Cardiac ventricle fibroblast (primary cell): ENCODE results near the gene KRT86. TPM values are rescaled to one million over a fixed set of nuclear protein-coding genes. Genes with fewer than 3 reads are reported as not detected.

ENCODE experiments used
- total RNA-seq: library from RNA; depleted of rRNA; stranded (reverse); fragments of >200 nt; gene quantifications from 2 replicates; pipeline ENCODE4 v1.2.3, GENCODE V29; 2015

KRT86 gene
- not detected in 2 replicates for total RNA-seq

DNA sequence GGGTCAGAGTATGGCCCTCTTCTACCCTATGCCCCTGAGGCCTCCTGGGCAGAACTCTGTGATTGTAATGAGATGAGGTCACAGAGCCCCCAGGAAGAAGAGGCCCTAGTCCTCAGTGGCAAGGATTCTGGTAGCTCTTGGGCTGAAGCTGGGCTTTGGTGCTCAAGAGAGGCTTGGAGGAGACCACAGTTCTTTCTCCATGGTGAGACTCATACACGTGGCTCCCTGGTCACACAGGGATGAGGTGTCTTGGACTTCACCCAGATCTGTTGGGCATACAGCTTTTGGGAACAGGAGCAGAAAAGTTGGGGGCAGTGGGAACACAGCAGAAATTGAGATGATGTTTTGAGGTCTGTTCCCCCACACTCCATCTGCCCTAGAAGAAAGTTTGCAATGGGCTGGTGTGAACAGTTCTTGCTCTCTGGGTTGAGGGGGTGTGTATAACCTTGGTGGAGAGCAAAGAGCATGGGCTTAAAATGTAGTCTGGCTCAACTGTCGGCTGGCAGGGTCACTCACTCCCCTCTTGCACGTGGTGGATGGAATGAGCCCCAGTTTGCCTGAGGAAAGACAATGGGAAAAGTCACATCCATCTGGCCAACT lies at the start of gene KRT86:
TSS of gene KRT86 (plus strand) at position 125 of the 600 bp plus-strand sequence. CDS start 27,272 bp downstream, outside the sequence.

DNA sequence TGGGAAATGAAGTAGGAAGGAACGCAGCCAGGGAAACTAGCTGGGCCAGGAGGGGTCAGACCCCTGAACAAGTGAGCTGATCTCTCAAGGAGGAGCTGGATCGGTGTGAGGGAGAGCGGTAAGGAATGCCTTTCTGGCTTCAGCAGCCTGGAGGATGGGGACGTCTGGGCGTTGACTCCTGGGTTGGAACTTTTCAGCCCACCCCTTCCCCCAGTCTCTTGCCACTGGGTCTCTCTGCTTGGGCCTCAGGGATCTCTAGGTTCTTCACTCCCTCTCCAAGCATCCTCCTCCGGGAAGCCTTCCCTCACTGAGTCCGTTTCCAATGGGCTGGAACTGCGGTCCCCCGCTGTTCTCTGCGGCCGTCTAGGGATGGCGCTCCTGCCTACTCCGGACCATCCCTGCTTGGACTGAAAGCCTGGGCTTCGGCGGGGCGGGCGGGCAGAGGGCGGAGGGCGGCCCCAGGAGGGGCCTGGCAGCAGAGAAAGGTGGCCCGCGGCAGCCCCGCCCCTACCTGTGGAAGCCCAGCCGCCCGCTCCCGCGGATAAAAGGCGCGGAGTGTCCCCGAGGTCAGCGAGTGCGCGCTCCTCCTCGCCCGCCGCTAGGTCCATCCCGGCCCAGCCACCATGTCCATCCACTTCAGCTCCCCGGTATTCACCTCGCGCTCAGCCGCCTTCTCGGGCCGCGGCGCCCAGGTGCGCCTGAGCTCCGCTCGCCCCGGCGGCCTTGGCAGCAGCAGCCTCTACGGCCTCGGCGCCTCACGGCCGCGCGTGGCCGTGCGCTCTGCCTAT lies 41.6 kb upstream of the KRT86 start, which contains the start of gene KRT7:
TSS of gene KRT7 (plus strand) at position 570 of the 788 bp plus-strand sequence. CDS start at position 624, 54 bp downstream.

DNA sequence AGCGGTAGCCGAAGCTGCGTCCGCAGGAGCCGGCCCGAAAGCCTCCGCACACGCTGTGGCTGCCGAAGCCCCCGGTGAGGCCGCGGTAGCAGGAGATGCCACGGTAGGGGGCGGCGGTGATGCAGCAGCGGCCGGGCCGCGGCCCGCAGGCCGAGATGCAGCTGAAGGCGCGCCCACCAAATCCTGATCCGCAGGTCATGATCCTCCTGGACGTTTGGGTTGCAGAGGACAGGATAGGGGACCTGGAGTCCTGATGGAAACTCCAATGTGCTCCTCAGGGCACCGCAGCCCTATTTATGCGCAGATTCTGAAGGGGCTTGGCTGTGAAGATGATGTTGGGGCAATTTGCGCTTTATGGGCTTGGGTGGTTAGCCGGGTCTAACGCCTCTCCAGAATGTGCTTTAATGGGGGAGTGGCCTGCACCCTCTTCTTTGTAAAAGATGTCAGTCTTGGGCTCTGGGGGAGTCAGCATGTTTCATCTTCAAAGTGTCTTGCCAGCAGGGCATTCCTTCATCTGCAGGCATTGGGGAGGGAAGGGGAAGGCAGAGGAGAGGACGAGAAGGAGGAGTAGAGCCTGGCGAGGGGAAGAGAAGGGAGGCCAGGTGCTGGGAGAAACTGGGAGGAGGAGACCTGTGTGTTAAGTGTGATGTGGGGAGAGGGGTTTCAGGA lies 17.0 kb downstream of the KRT86 start, which contains the start of gene KRT81:
TSS of gene KRT81 (minus strand) at position 268 of the 669 bp plus-strand sequence. CDS start at position 199, 69 bp downstream.

DNA sequence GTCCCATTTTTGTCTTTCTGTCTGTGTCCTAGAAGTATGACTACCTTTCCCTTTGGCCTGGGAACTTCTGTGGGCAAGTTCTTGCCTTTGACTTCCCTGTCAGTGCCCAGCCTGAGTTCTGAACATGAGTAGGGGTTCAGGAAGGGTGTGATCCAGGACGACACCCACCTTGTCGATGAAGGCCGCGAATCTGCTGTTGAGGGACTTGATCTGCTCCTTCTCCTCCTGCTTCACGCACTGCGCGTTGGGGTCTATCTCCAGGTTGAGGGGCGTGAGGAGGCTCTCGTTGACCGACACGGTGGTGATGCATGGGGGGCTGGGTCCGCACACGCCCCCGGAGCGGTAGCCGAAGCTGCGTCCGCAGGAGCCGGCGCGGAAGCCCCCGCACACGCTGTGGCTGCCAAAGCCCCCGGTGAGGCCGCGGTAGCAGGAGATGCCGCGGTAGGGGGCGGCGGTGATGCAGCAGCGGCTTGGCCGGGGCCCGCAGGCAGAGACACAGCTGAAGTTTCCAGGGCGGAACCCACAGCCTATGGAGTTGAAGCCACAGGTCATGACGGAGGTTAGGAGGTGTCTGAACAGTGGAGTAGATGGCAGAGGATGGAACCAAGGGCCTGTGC lies 46.4 kb downstream of the KRT86 start, which contains the start of gene KRT83:
TSS of gene KRT83 (minus strand) at position 615 of the 617 bp plus-strand sequence. CDS start at position 552, 63 bp downstream.

Other genes with a start within 250 kb of the KRT86 start
- 2.1 and 4.4 TPM in 2 replicates for gene NR4A1, start 223.2 kb upstream of the KRT86 start, total RNA-seq
- 33.1 and 45.5 TPM in 2 replicates for gene ATG101, start 204.7 kb upstream of the KRT86 start, total RNA-seq
- not detected in 2 replicates for gene SMIM41, start 194.9 kb upstream of the KRT86 start, total RNA-seq
- 0.12 and 0.24 TPM in 2 replicates for gene KRT80, start 82.6 kb upstream of the KRT86 start, total RNA-seq
- 3.4 and 6.3 TPM in 2 replicates for gene KRT7, start 41.4 kb upstream of the KRT86 start, total RNA-seq
- not detected in 2 replicates for gene KRT81, start 16.9 kb downstream of the KRT86 start, total RNA-seq
- gene KRT83, start 46.8 kb downstream of the KRT86 start, total RNA-seq: not detected in 2 replicates
- not detected in 2 replicates for gene KRT85, start 92.8 kb downstream of the KRT86 start, total RNA-seq
- gene KRT84, start 111.0 kb downstream of the KRT86 start, total RNA-seq: not detected in 2 replicates
- not detected in 2 replicates for gene KRT82, start 131.7 kb downstream of the KRT86 start, total RNA-seq
- not detected in 2 replicates for gene KRT75, start 159.7 kb downstream of the KRT86 start, total RNA-seq
- not detected in 2 replicates for gene KRT6B, start 177.5 kb downstream of the KRT86 start, total RNA-seq
- not detected in 2 replicates for gene KRT6C, start 199.2 kb downstream of the KRT86 start, total RNA-seq
- 0.37 and 14.0 TPM in 2 replicates for gene KRT6A, start 218.6 kb downstream of the KRT86 start, total RNA-seq
- 0.78 and 1.4 TPM in 2 replicates for gene KRT5, start 245.7 kb downstream of the KRT86 start, total RNA-seq